Mammary epithelial cell (primary cell): Measurements from ENCODE around the gene SULT2B1.

ENCODE experiments used
- EZH2 ChIP-seq: IDR thresholded peaks from 2 replicates; pipeline ENCODE4 v1.6.1; 2012; ENCODE audit warnings: low read length, inconsistent platforms, borderline replicate concordance
- TF ChIP-seq, protein P1 (sequence below), 2 donors: IDR thresholded peaks in 1 of 2; conservative IDR thresholded peaks in 1 of 2; 2 replicates each; pipeline ENCODE4 v1.5.1; 2011 to 2012; ENCODE audit warnings: inconsistent platforms in 2 of 2, low read length in 2 of 2, mild to moderate bottlenecking in 2 of 2, control low read depth in 1 of 2, low read depth in 1 of 2; ENCODE audit not compliant: insufficient read depth in 1 of 2; ENCODE audit errors: extremely low read depth in 1 of 2

DNA sequence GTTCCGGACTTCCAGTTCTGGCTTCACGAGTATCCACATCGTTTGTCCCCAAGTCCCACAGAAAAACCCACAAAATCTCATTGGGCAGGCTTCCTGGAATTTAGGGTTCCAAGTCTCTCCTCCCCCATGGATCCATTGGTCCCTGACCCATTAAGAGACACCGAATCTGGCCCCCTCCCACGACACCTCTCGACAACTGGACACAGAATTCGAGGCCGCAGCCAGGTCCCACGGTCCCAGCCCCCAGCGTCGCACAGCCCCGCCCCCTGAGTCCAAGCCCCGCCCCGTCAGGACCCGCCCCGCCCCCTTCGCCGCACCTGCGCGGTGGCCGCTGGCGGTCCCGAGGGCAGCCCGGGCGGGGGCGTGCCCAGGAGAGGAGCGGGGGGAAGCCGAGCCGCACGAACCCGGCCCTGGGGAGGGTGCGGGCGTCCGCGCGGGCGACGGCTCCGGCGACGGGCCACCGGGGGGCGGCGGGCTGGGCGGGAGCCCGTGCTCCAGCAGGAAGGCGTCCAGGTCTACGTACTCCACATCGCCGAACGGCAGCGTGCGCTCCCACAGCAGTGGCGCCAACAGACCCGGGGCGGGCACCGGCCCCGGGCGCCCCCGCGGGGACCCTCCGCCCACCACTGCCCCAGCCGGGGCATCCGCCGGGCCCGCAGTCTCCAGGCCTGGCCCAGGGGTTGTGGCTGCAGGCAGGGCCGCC is 83.4 kb downstream of the SULT2B1 start:
- TF ChIP-seq, protein P1, sequence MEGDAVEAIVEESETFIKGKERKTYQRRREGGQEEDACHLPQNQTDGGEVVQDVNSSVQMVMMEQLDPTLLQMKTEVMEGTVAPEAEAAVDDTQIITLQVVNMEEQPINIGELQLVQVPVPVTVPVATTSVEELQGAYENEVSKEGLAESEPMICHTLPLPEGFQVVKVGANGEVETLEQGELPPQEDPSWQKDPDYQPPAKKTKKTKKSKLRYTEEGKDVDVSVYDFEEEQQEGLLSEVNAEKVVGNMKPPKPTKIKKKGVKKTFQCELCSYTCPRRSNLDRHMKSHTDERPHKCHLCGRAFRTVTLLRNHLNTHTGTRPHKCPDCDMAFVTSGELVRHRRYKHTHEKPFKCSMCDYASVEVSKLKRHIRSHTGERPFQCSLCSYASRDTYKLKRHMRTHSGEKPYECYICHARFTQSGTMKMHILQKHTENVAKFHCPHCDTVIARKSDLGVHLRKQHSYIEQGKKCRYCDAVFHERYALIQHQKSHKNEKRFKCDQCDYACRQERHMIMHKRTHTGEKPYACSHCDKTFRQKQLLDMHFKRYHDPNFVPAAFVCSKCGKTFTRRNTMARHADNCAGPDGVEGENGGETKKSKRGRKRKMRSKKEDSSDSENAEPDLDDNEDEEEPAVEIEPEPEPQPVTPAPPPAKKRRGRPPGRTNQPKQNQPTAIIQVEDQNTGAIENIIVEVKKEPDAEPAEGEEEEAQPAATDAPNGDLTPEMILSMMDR (conservative IDR thresholded peaks at IDR 0.05 in 1 of 2, IDR thresholded peaks at IDR 0.05 in 1 of 2; ENCODE audit: extremely low read depth in 1 of 2, insufficient read depth in 1 of 2, low read depth in 1 of 2, low read length in 2 of 2), result no peak
- TF ChIP-seq EZH2, result no peak
